Vagina (tissue), 2 donors: ENCODE measurements around the gene SLC18A3. TPM values are rescaled to one million over a fixed set of nuclear protein-coding genes. Genes with fewer than 3 reads are reported as not detected.

ENCODE experiments used
- DNase-seq, 2 donors: peaks; one replicate each; pipeline ENCODE4 v3.0.0-alpha.2; 2017; ENCODE audit errors: extremely low spot score in 2 of 2
- H3K27ac ChIP-seq: fragments of 200-600 bp; sonication (generic); one replicate; pipeline ENCODE4 v1.5.1; 2019
- H3K27me3 ChIP-seq: fragments of 200-600 bp; sonication (generic); one replicate; pipeline ENCODE4 v1.5.1; 2019
- H3K36me3 ChIP-seq, 2 donors: fragments of 200-600 bp; sonication (generic); one replicate each; pipeline ENCODE4 v1.5.1; 2017 to 2019
- H3K4me1 ChIP-seq: fragments of 200-600 bp; sonication (generic); one replicate; pipeline ENCODE4 v1.5.1; 2019
- H3K4me3 ChIP-seq, 2 donors: fragments of 200-600 bp; sonication (generic); 1 replicate in 1 of 2; 2 replicates in 1 of 2; pipeline ENCODE4 v1.5.1; 2016 to 2019
- H3K9me3 ChIP-seq: fragments of 200-600 bp; sonication (generic); one replicate; pipeline ENCODE4 v1.5.1; 2019
- POLR2A ChIP-seq, 2 donors: fragments of 450-650 bp; IDR thresholded peaks; one replicate each; pipeline ENCODE4 v1.6.1; 2017; ENCODE audit warnings: antibody characterized with exemption in 2 of 2, mild to moderate bottlenecking in 2 of 2, moderate library complexity in 2 of 2
- POLR2AphosphoS5 ChIP-seq, 2 donors: sonication (generic); formaldehyde crosslinking; IDR thresholded peaks; one replicate each; pipeline ENCODE4 v1.9.0; 2017; ENCODE audit warnings: antibody characterized with exemption in 2 of 2, mild to moderate bottlenecking in 2 of 2, low read depth in 1 of 2; ENCODE audit not compliant: insufficient read depth in 1 of 2
- intact Hi-C: fragments of 100-400 bp; cut with DNase I; formaldehyde crosslinking; loops from one replicate; pipeline ENCODE4 v1.15.1; 2023
- total RNA-seq: library from RNA; depleted of rRNA; stranded (reverse); fragments of >200 nt; gene quantifications from one replicate; pipeline ENCODE4 v1.2.3, GENCODE V29; 2016
- TF ChIP-seq, protein P1 (sequence below), 3 experiments: fragments of 450-650 bp in 2 of 3; fragments of 200-600 bp in 1 of 3; sonication (generic) in 1 of 3; IDR thresholded peaks; one replicate each; pipeline ENCODE4 v1.5.1; 2017 to 2019; ENCODE audit warnings: antibody characterized with exemption in 3 of 3, mild to moderate bottlenecking in 2 of 3, moderate library complexity in 2 of 3

SLC18A3 gene
- total RNA-seq, 1 donor from 2014 or later, result 0.49 TPM

DNA sequence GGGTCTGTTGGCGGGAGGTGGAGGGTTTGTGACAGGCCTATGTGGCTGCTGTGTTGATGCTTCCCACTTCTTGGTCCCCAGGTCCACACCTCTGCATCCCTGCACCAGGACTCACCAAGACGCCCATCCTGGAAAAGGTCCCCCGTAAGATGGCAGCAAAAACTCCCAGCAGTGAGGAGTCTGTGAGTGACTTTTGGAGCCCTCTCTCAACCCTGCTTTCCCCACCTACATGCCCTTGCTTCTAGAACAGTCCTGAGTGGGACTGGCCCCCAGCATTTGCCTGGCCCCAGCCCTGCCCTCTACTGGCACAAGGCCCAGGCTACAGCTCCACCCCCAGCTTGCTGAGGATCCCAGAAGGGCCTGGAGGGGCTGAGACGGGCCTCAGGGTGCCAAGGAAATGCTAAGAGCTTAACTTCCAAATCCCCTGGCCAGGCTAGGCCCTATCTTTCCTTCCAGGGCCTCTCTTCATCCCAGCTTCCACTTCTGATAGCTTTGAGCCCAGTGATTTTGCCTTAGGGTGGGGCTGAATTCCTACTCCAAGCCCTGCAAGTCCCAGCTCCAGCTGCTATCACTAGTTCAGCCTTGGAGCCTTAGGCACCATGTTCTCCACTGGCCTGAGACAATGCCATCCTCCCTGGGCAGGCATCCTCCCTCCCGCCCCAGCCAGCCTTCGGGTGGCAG lies 6.5 kb downstream of the SLC18A3 start:
- intact Hi-C loops, result no loop called here
- H3K27me3 ChIP-seq, result peaks cover 12% of the 10 kb centered on the region
- peaks cover 6% of the 10 kb centered on the region for H3K4me1 ChIP-seq
- TF ChIP-seq, protein P1, sequence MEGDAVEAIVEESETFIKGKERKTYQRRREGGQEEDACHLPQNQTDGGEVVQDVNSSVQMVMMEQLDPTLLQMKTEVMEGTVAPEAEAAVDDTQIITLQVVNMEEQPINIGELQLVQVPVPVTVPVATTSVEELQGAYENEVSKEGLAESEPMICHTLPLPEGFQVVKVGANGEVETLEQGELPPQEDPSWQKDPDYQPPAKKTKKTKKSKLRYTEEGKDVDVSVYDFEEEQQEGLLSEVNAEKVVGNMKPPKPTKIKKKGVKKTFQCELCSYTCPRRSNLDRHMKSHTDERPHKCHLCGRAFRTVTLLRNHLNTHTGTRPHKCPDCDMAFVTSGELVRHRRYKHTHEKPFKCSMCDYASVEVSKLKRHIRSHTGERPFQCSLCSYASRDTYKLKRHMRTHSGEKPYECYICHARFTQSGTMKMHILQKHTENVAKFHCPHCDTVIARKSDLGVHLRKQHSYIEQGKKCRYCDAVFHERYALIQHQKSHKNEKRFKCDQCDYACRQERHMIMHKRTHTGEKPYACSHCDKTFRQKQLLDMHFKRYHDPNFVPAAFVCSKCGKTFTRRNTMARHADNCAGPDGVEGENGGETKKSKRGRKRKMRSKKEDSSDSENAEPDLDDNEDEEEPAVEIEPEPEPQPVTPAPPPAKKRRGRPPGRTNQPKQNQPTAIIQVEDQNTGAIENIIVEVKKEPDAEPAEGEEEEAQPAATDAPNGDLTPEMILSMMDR (IDR thresholded peaks at IDR 0.05), result no peak
- TF ChIP-seq POLR2A (IDR thresholded peaks at IDR 0.05) (no peak), POLR2AphosphoS5 (IDR thresholded peaks at IDR 0.05; ENCODE audit: insufficient read depth in 1 of 2, low read depth in 1 of 2) (no peak)
- no peak for DNase-seq
- no peaks in the 10 kb centered on the region for H3K9me3 ChIP-seq
- no peak overlapping the region for H3K4me3 ChIP-seq
- H3K36me3 ChIP-seq, result no peaks in the 10 kb centered on the region
- H3K27ac ChIP-seq, result no peak overlapping the region

DNA sequence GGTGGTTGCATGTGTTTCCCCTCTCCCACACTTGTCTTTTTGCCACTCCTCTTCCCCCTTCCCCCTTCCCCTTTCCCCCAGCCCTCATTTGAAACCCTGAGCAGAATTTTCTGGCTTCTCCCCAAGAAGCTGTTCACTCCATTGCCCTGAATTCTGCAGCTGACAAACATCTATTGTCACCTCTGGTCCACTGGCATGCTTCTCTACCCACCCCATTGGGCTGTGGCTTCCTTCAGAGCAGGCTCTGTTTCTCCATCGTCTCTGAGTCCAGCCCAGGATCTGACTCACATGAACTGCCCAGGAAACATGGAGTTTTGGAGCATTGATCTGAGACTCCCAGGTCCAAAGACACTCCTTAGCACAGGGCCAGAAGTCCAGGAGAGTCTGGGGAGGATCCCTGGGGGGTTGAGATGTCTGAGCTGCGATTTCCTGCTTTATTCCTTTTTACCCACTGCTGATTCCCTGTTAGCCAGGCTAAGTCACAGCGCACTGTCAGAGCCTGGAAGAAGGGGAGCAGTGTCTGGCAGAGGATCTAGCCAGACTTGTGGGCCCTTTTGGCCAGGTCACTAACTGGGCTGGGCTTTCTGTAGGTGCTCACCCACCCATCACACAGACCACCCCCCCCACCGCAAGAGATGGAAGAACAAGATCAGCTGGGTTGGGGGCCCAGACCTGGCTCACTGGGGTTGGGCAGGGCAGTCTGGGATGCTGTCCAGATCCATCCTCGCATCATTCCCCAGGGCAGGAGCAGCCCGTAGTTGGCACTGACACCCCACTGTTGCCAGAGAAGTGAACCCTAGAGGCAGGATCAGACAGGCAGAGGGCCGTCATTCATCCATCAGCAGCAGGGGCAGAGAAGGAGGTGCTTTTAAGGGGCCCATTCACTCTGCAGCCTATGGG lies 7.3 kb downstream of the SLC18A3 start:
- intact Hi-C loops, result no loop called here
- H3K27ac ChIP-seq, result no peak overlapping the region
- TF ChIP-seq, protein P1 (IDR thresholded peaks at IDR 0.05), result no peak
- TF ChIP-seq POLR2AphosphoS5 (IDR thresholded peaks at IDR 0.05; ENCODE audit: insufficient read depth in 1 of 2, low read depth in 1 of 2), result no peak
- no peak for DNase-seq
- H3K36me3 ChIP-seq, result no peaks in the 10 kb centered on the region
- H3K4me1 ChIP-seq, result no peaks in the 10 kb centered on the region
- H3K9me3 ChIP-seq, result no peaks in the 10 kb centered on the region
- H3K4me3 ChIP-seq, result no peak overlapping the region
- peaks cover 6% of the 10 kb centered on the region for H3K27me3 ChIP-seq

DNA sequence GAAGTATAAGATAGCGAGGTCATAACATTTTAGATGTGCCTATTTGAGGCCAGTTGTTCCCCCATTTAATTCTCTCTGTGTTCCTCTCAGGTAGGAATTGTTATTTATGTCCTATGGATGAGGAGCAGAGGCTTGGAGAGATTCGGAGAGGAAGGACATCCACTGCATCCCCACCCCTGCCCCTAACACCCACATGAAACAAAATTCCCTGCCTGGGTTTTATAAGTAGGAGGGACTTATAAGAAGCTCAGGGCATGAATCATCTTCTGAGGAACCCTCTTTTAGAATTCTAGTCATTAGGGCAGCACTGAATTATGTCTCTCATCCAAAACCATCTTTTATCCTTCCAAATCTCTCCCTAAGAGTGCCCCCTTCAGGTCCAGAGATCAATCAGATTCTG lies 8.7 kb downstream of the SLC18A3 start:
- Histone ChIP-seq H3K9me3 (no peaks in the 10 kb centered on the region), H3K36me3 (no peaks in the 10 kb centered on the region), H3K27ac (no peak overlapping the region), H3K4me1 (no peaks in the 10 kb centered on the region), H3K27me3 (no peaks in the 10 kb centered on the region), H3K4me3 (no peak overlapping the region)
- DNase-seq, result no peak
- TF ChIP-seq, protein P1 (IDR thresholded peaks at IDR 0.05), result no peak
- TF ChIP-seq POLR2AphosphoS5 (IDR thresholded peaks at IDR 0.05; ENCODE audit: insufficient read depth in 1 of 2, low read depth in 1 of 2) (no peak), POLR2A (IDR thresholded peaks at IDR 0.05) (no peak)
- intact Hi-C loops, result no loop called here

DNA sequence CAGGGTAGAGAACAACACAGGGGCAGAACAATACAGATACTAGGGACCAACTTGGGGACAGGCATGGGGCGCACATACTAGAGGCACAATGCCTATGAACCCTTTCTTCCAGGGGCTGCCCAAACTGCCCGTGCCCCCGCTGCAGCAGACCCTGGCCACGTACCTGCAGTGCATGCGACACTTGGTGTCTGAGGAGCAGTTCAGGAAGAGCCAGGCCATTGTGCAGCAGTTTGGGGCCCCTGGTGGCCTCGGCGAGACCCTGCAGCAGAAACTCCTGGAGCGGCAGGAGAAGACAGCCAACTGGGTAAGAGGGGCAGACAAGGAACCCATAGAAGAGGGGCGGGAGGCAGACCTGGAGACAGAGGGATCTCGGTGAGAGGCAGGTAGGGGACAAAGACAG lies 9.5 kb downstream of the SLC18A3 start:
- TF ChIP-seq POLR2AphosphoS5 (IDR thresholded peaks at IDR 0.05; ENCODE audit: insufficient read depth in 1 of 2, low read depth in 1 of 2) (no peak), POLR2A (IDR thresholded peaks at IDR 0.05) (no peak)
- TF ChIP-seq, protein P1 (IDR thresholded peaks at IDR 0.05), result no peak
- Histone ChIP-seq H3K4me3 (no peak overlapping the region), H3K4me1 (no peaks in the 10 kb centered on the region), H3K36me3 (no peaks in the 10 kb centered on the region), H3K27me3 (no peaks in the 10 kb centered on the region), H3K9me3 (no peaks in the 10 kb centered on the region), H3K27ac (no peak overlapping the region)
- DNase-seq, result no peak
- intact Hi-C loops, result no loop called here
